Fibroblast of mammary gland (primary cell): ENCODE measurements around the gene SMOC1.
A peak's percentile ranks its signal among the peaks of the same experiment; 100 is the strongest.

Experiments used
- DNase-seq: peaks from one replicate; pipeline ENCODE4 v3.0.0-alpha.2; 2010; ENCODE audit warnings: low read depth
- H3K4me3 ChIP-seq: 2 replicates; pipeline ENCODE4 v1.5.1; 2011; ENCODE audit warnings: low read depth, mild to moderate bottlenecking, low read length, moderate library complexity; ENCODE audit not compliant: control insufficient read depth
- CTCF ChIP-seq: conservative IDR thresholded peaks from 2 replicates; pipeline ENCODE4 v1.5.1; 2011; ENCODE audit warnings: low read depth, low read length, inconsistent platforms; ENCODE audit not compliant: control insufficient read depth, insufficient read depth

The SMOC1 gene

GRCh38 chr14:69996216-69996615, 117.0 kb downstream of the SMOC1 start:
- TF ChIP-seq CTCF, result no peak
- peak; percentile 85 for DNase-seq
- H3K4me3 ChIP-seq, result no peak overlapping the region

- TF ChIP-seq CTCF, result no peak
These were observed 118.6 kb downstream of the SMOC1 start for GRCh38 chr14:69997849-69998248.

GRCh38 chr14:69999261-69999674, 120.1 kb downstream of the SMOC1 start:
- DNase-seq, result peak; percentile 76
- no peak overlapping the region for H3K4me3 ChIP-seq
- TF ChIP-seq CTCF, result no peak

More at GRCh38 chr14:69997849-69998248, 118.6 kb downstream of the SMOC1 start:
- H3K4me3 ChIP-seq, result no peak overlapping the region
- peak; percentile 92 for DNase-seq

GRCh38 chr14:70000601-70001000, 121.4 kb downstream of the SMOC1 start:
- TF ChIP-seq CTCF, result no peak
- DNase-seq, result peak; percentile 29
- no peak overlapping the region for H3K4me3 ChIP-seq

GRCh38 chr14:70002589-70003346, 123.6 kb downstream of the SMOC1 start:
- DNase-seq, result no peak
- TF ChIP-seq CTCF, result no peak
- H3K4me3 ChIP-seq, result no peak overlapping the region

- H3K4me3 ChIP-seq, result no peak overlapping the region
- no peak for TF ChIP-seq CTCF
- no peak for DNase-seq
These were observed 125.6 kb downstream of the SMOC1 start for GRCh38 chr14:70004791-70005190.
